Measurements from ENCODE around the gene TRMU.

The TRMU gene

DNA sequence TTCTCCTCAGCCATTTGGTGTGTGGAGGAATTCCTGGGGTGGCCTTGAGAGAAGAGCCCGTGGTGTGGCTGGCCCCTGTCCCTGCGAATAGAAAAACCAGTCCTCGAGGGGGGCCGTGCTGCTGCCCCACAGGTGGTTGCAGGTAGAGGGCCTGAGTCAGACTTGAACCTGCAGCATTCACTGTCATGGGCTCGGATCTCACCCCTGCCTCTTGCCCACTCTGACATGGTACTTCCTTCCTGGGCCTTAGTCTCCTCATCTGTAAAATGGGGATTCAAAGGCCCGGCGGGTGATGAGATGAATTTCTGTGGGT is 19.4 kb downstream of the TRMU start:
- no peak for DNase-seq (ENCODE audit: low spot score)
- H3K27ac ChIP-seq: peak overlapping the region; percentile 81
- ChIA-PET CTCF (interaction anchor here (0.7 to 1.0 kb wide), 3 partner anchors 9 to 189 kb away, joined by 3 read pairs; no protein-coding TSS in a partner anchor), POLR2A (ENCODE audit: low non-redundant PET) (no interaction called here)
- TF ChIP-seq, protein P1, sequence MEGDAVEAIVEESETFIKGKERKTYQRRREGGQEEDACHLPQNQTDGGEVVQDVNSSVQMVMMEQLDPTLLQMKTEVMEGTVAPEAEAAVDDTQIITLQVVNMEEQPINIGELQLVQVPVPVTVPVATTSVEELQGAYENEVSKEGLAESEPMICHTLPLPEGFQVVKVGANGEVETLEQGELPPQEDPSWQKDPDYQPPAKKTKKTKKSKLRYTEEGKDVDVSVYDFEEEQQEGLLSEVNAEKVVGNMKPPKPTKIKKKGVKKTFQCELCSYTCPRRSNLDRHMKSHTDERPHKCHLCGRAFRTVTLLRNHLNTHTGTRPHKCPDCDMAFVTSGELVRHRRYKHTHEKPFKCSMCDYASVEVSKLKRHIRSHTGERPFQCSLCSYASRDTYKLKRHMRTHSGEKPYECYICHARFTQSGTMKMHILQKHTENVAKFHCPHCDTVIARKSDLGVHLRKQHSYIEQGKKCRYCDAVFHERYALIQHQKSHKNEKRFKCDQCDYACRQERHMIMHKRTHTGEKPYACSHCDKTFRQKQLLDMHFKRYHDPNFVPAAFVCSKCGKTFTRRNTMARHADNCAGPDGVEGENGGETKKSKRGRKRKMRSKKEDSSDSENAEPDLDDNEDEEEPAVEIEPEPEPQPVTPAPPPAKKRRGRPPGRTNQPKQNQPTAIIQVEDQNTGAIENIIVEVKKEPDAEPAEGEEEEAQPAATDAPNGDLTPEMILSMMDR (conservative IDR thresholded peaks at IDR 0.05; ENCODE audit: low read depth): no peak

DNA sequence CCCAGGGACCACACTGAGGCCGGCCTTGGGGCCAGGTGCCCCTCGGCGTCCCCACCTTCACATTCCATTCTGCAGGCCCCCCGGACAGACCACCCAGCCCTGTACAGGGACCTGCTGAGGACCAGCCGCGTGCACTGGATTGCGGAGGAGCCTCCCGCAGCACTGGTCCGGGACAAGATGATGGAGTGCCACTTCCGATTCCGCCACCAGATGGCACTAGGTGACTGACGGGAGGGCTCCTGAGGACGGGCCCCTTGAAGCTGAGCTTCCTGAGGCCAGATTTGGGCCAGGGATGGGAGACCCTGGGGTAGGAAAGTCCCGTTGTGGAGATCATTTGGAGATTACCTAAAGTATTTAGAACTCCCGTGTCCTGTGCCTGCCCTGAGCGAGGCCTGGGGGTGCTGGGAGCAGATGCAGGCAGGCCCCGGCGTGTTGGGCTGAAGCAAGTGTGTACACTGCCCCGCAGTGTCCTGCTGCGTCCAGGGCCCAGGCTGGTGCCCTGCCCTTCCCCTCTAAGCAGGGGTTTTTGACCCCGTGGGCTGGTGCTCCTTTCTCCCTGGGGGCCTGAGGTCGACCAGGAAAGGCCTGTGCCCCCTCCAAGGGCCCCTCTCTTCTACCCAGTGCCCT is 20.0 kb downstream of the TRMU start:
- TF ChIP-seq, protein P1 (conservative IDR thresholded peaks at IDR 0.05; ENCODE audit: low read depth): peak; percentile 87
- ChIA-PET CTCF (interaction anchor here (0.7 to 2.2 kb wide), 5 partner anchors 9 to 188 kb away, joined by 3 to 10 read pairs (median 3); no protein-coding TSS in a partner anchor), POLR2A (ENCODE audit: low non-redundant PET) (no interaction called here)
- peak; percentile 56 for DNase-seq (ENCODE audit: low spot score)
- peak overlapping the region; percentile 81 for H3K27ac ChIP-seq

DNA sequence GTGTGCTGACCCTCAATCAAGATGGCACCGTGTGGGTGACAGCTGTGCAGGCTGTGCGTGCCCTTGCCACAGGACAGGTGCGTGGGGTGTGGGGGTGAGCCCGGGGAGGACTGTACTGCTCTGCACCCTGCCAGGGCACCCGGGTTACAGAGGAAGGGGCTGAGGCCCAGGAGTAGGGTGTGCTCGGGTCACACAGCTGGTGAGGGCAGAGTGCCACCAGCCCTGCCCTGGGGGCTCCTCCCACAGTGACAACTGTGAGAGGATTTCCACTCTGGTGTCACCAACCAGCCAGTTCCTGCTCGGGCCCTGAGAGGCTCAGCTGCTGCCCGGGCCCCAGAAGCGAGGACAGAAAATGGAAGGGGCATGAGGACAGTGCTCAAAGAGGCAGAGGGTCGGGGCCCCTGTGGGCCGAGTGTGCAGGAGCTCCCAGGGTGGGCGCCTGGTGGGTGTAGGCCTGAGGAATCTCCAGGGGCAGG is 20.5 kb downstream of the TRMU start:
- ChIA-PET CTCF (interaction anchor here (0.9 to 2.2 kb wide), 4 partner anchors 10 to 187 kb away, joined by 3 to 10 read pairs (median 4); no protein-coding TSS in a partner anchor), POLR2A (ENCODE audit: low non-redundant PET) (interaction anchor here (0.6 kb wide), 1 partner anchor 185 kb away, joined by 3 read pairs; no protein-coding TSS in a partner anchor)
- TF ChIP-seq, protein P1 (conservative IDR thresholded peaks at IDR 0.05; ENCODE audit: low read depth): no peak
- peak overlapping the region; percentile 81 for H3K27ac ChIP-seq
- DNase-seq (ENCODE audit: low spot score): no peak

DNA sequence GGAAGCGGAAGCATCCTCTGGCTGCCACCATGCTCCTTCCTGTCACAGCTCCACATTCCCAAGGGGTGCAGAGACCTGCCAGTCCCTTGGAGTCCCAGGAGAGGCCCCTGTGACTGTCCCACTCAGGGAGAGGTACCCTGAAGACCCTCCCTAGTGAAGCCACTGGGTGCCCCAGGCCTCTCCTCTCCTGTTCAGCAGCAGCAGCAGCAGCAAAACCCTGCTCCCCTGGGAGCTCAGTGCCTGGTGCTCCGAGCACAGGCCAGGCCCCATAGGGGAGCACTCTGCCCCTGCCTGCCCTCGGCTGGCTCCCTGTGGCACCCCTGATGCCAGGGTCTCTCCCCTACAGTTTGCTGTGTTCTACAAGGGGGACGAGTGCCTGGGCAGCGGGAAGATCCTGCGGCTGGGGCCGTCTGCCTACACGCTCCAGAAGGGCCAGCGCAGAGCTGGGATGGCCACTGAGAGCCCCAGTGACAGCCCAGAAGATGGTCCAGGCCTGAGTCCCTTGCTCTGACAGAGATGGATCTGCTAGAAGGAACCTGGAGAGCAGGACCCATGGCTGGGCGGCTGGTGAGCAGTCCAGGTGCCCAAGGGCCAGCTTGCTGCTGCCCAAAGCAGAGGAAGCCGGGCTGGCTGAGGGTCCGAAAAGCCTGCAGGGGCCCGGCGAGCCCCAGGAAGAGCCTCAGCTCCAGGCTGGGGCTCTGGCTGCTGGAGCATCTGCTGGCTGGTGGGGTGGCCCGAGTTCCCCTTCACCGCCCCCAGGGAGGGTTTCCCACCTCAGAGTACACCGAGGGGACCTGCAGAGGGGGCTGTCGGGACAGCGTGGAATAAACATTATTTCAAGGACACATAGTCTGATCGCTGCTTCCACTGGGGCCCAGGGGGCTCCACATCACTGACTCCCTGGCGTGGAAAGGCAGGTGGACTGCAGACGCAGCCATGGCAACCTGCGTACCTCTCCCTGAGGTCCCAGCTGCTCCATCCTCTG is 21.3 kb downstream of the TRMU start:
- no peak for DNase-seq (ENCODE audit: low spot score)
- ChIA-PET CTCF (interaction anchor here (0.9 to 2.2 kb wide), 4 partner anchors 11 to 186 kb away, joined by 3 to 10 read pairs (median 4); no protein-coding TSS in a partner anchor), POLR2A (ENCODE audit: low non-redundant PET) (interaction anchor here (0.6 kb wide), 1 partner anchor 185 kb away, joined by 3 read pairs; no protein-coding TSS in a partner anchor)
- H3K27ac ChIP-seq: peak overlapping the region; percentile 81
- TF ChIP-seq, protein P1 (conservative IDR thresholded peaks at IDR 0.05; ENCODE audit: low read depth): no peak

DNA sequence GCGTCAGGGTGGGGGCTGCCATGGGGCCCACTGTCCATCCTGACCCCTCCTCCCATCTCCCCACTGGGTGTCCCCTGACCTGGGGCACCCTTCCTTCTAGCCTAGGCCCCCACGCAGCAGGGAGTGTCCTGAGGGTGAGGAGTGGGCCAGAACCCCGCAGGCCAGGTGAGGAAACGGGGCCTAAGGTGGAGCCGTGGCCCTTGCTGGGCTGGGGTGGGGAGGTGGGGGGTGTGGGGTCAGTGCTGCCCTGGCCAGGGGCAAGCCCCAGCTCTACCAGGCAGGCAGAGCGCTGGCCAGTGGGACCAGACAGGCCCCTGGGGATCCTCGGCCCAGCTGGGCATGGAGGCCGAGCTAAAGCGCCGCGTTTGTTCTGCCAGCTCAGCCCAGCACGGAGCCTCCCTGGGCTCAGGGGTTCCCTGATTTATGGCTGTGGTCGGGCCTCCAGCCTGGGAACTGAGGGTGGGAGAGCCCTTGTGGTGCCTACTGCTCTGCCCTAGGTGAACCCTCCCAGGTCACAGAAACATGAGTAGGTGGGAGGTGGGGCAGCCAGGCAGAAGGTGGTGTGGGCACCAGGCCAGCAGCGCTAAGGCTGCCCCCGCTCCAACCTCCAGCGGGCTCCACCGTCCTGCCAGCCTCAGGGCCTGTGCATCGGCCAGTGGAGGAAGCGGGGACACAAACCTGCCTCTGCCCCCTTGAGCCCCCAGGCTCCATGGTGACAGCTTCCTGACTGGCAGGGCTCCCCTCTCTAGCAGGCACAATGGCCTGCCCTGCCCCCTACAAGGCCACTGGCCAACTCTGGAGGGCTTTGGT is 22.4 kb downstream of the TRMU start:
- ChIA-PET POLR2A (ENCODE audit: low non-redundant PET) (interaction anchor here (0.6 kb wide), 1 partner anchor 17 kb away, joined by 3 read pairs; no protein-coding TSS in a partner anchor), CTCF (no interaction called here)
- DNase-seq (ENCODE audit: low spot score): no peak
- H3K27ac ChIP-seq: peak overlapping the region; percentile 81
- TF ChIP-seq, protein P1 (conservative IDR thresholded peaks at IDR 0.05; ENCODE audit: low read depth): no peak

Data from RWPE1 (cell line).